HepG2 (cell line): ENCODE results near the gene BLOC1S4. TPM values are rescaled to one million over a fixed set of nuclear protein-coding genes. Genes with fewer than 3 reads are reported as not detected.

Experiments used
- ARHGAP35 ChIP-seq: sonication (generic); formaldehyde crosslinking; IDR thresholded peaks from 2 replicates; pipeline ENCODE4 v1.9.0; 2022; ENCODE audit warnings: mild to moderate bottlenecking, inconsistent platforms, moderate library complexity, missing genetic modification reagents, borderline replicate concordance
- ARNTL ChIP-seq: sonication (generic); formaldehyde crosslinking; IDR thresholded peaks from 2 replicates; pipeline ENCODE4 v1.4.0; 2020; ENCODE audit warnings: mild to moderate bottlenecking, missing genetic modification reagents
- ATF5 ChIP-seq: sonication (generic); formaldehyde crosslinking; IDR thresholded peaks from 2 replicates; pipeline ENCODE4 v1.4.0; 2020; ENCODE audit warnings: mild to moderate bottlenecking, low read depth, missing genetic modification reagents
- DR1 ChIP-seq: sonication (generic); formaldehyde crosslinking; IDR thresholded peaks from 2 replicates; pipeline ENCODE4 v1.8.0; 2021; ENCODE audit warnings: mild to moderate bottlenecking, missing genetic modification reagents, inconsistent platforms
- FOXM1 ChIP-seq: sonication (generic); formaldehyde crosslinking; IDR thresholded peaks from 2 replicates; pipeline ENCODE4 v1.5.0; 2020; ENCODE audit warnings: missing genetic modification reagents
- JUND ChIP-seq: sonication (generic); formaldehyde crosslinking; IDR thresholded peaks from 2 replicates; pipeline ENCODE4 v1.8.0; 2022; ENCODE audit warnings: mild to moderate bottlenecking, missing genetic modification reagents
- LCORL ChIP-seq, 2 experiments: fragments of 450-650 bp in 1 of 2; sonication (generic) in 1 of 2; formaldehyde crosslinking in 1 of 2; IDR thresholded peaks; 2 replicates each; pipeline versions ENCODE4 v1.5.0 to v1.6.1; 2017 to 2020; ENCODE audit warnings: antibody characterized with exemption in 1 of 2, missing genetic modification reagents in 1 of 2
- PRMT3 ChIP-seq: sonication (generic); formaldehyde crosslinking; IDR thresholded peaks from 2 replicates; pipeline ENCODE4 v1.8.1; 2022; ENCODE audit warnings: low read depth, mild to moderate bottlenecking, moderate library complexity, missing genetic modification reagents, borderline replicate concordance
- RAD21 ChIP-seq: fragments of 450-650 bp; formaldehyde crosslinking; IDR thresholded peaks from 2 replicates; pipeline ENCODE4 v1.5.0; 2020; ENCODE audit warnings: mild to moderate bottlenecking
- SAP130 ChIP-seq: IDR thresholded peaks from 2 replicates; pipeline ENCODE4 v1.6.1; 2016; ENCODE audit warnings: low read depth
- SPEN ChIP-seq: sonication (generic); formaldehyde crosslinking; IDR thresholded peaks from 2 replicates; pipeline ENCODE4 v1.5.1; 2020; ENCODE audit warnings: low read depth, mild to moderate bottlenecking, missing genetic modification reagents
- TRIM24 ChIP-seq: sonication (generic); formaldehyde crosslinking; IDR thresholded peaks from 2 replicates; pipeline ENCODE4 v1.8.0; 2022; ENCODE audit warnings: mild to moderate bottlenecking, missing genetic modification reagents
- ZBTB4 ChIP-seq: sonication (generic); formaldehyde crosslinking; IDR thresholded peaks from 2 replicates; pipeline ENCODE4 v1.4.0; 2020; ENCODE audit warnings: missing genetic modification reagents, mild to moderate bottlenecking, borderline replicate concordance
- ZMYM4 ChIP-seq: sonication (generic); formaldehyde crosslinking; IDR thresholded peaks from 2 replicates; pipeline ENCODE4 v1.8.1; 2023; ENCODE audit warnings: mild to moderate bottlenecking, missing genetic modification reagents
- ZNF20 ChIP-seq: sonication (generic); formaldehyde crosslinking; IDR thresholded peaks from 2 replicates; pipeline ENCODE4 v1.4.0; 2020; ENCODE audit warnings: mild to moderate bottlenecking, moderate library complexity, missing genetic modification reagents
- ZNF513 ChIP-seq: sonication (generic); formaldehyde crosslinking; conservative IDR thresholded peaks from 2 replicates; pipeline ENCODE4 v1.5.0; 2020; ENCODE audit warnings: missing genetic modification reagents
- ZNF766 ChIP-seq: sonication (generic); formaldehyde crosslinking; IDR thresholded peaks from 2 replicates; pipeline ENCODE4 v1.5.0; 2020; ENCODE audit warnings: missing genetic modification reagents, borderline replicate concordance
- ZNF772 ChIP-seq: sonication (generic); formaldehyde crosslinking; IDR thresholded peaks from 2 replicates; pipeline ENCODE4 v1.5.0; 2020; ENCODE audit warnings: mild to moderate bottlenecking, missing genetic modification reagents
- ZNF788 ChIP-seq: sonication (generic); formaldehyde crosslinking; IDR thresholded peaks from 2 replicates; pipeline ENCODE4 v1.5.0; 2020; ENCODE audit warnings: mild to moderate bottlenecking, missing genetic modification reagents, borderline replicate concordance
- ZUFSP ChIP-seq: sonication (generic); formaldehyde crosslinking; IDR thresholded peaks from 2 replicates; pipeline ENCODE4 v1.9.0; 2021; ENCODE audit warnings: missing genetic modification reagents, mild to moderate bottlenecking, borderline replicate concordance
- polyA plus RNA-seq, 8 experiments: library from polyadenylated mRNA; depleted of rRNA in 3 of 8; stranded (reverse) in 7 of 8; unstranded in 1 of 8; fragments of >200 nt; fragmentation: Illumina TruSeq in 4 of 8; extraction: Trizol in 4 of 8; gene quantifications; 2 replicates each; pipeline versions ENCODE4 v1.2.1 to v1.2.3, GENCODE V29; 2011 to 2016; ENCODE audit warnings: low read depth in 4 of 8, missing spikeins in 1 of 8, mixed read lengths in 1 of 8; ENCODE audit not compliant: insufficient read depth in 1 of 8
- total RNA-seq, 5 experiments: library from RNA; depleted of rRNA; stranded (reverse); fragments of >200 nt; fragmentation: Illumina TruSeq; extraction: Trizol; gene quantifications; 2 replicates each; pipeline ENCODE4 v1.2.3, GENCODE V29; 2016; ENCODE audit warnings: low read depth in 1 of 5

Gene BLOC1S4
- total and polyA plus RNA-seq, 2 of the 13 experiments (the other 11 are each of a cell fraction or from before 2014, with no cell fraction given), result 15.5 to 20.9 TPM

- no peak for TF ChIP-seq ZNF20 (CRISPR knock-in tag)
- peak; percentile 53; the same call in 1 of the 2 replicates for TF ChIP-seq ZNF766 (CRISPR knock-in tag)
- TF ChIP-seq FOXM1 (CRISPR knock-in tag), result 0 out of 2 replicates have a peak, but pooled peaks have one; percentile 58
- TF ChIP-seq ZNF788, result peak; percentile 57; the same call in 1 of the 2 replicates
- no peak for TF ChIP-seq TRIM24
- TF ChIP-seq DR1 (CRISPR knock-in tag), result 0 out of 2 replicates have a peak, but pooled peaks have one; percentile 12
- peak; percentile 27 for TF ChIP-seq ARHGAP35
- no peak for TF ChIP-seq ZBTB4 (CRISPR knock-in tag)
- no peak for TF ChIP-seq ZNF513 (CRISPR knock-in tag)
- peak; percentile 92 for TF ChIP-seq SPEN (CRISPR knock-in tag)
- TF ChIP-seq PRMT3 (CRISPR knock-in tag), result peak; percentile 71; the same call in 1 of the 2 replicates
- peak; percentile 14 for TF ChIP-seq ZMYM4 (CRISPR knock-in tag)
- peak; percentile 66 for TF ChIP-seq RAD21 (CRISPR knock-in tag)
- TF ChIP-seq ARNTL, result 0 out of 2 replicates have a peak, but pooled peaks have one; percentile 31
- no peak for TF ChIP-seq ZUFSP (CRISPR knock-in tag)
- 0 out of 2 replicates have a peak, but pooled peaks have one; percentile 31 for TF ChIP-seq JUND
- TF ChIP-seq LCORL (IDR thresholded peaks at IDR 0.05), result no peak
- TF ChIP-seq LCORL (CRISPR knock-in tag; IDR thresholded peaks at IDR 0.05), result 0 out of 2 replicates have a peak, but pooled peaks have one; percentile 21
- no peak; the same call in 1 of the 2 replicates for TF ChIP-seq ATF5
- TF ChIP-seq SAP130 (CRISPR knock-in tag), result peak; percentile 92
- 0 out of 2 replicates have a peak, but pooled peaks have one; percentile 47 for TF ChIP-seq ZNF772 (CRISPR knock-in tag)
Measured at GRCh38 chr4:6716018-6716911, at the start of gene BLOC1S4 (continued).
